Measurements from ENCODE around the gene RTTN. TPM values are rescaled to one million over a fixed set of nuclear protein-coding genes. Genes with fewer than 3 reads are reported as not detected.
"Not testable (repeated sequence)": the region's sequence is repeated elsewhere in the genome, so short reads cannot be mapped to it uniquely, and the experiment has no call there.

The RTTN gene
- total RNA-seq, 1 experiment from 2014 or later: 14.3 TPM

GRCh38 chr18:70246061-70246466, 40.6 kb upstream of the RTTN start:
- no peaks in the 10 kb centered on the region for H3K36me3 ChIP-seq (ENCODE audit: low read depth)
- no TSS peak for BruUV-seq (replicated peaks)
- H3K79me2 ChIP-seq (ENCODE audit: low read depth): no peaks in the 10 kb centered on the region
- H4K20me1 ChIP-seq (ENCODE audit: insufficient read depth): no peaks in the 10 kb centered on the region
- peaks cover 21% of the 10 kb centered on the region for H3K4me1 ChIP-seq (replicated peaks; ENCODE audit: insufficient read depth)
- H3K27me3 ChIP-seq (ENCODE audit: insufficient read depth, low read depth): no peaks in the 10 kb centered on the region
- intact Hi-C loops (cut with micrococcal nuclease; ENCODE audit: unreplicated experiment): no loop called here
- no peaks in the 10 kb centered on the region for H3K9me3 ChIP-seq (ENCODE audit: insufficient read depth, low read depth)
- no peak for TF ChIP-seq EZH2 (IDR thresholded peaks at IDR 0.05; ENCODE audit: low read depth)
- TF ChIP-seq, protein P1, sequence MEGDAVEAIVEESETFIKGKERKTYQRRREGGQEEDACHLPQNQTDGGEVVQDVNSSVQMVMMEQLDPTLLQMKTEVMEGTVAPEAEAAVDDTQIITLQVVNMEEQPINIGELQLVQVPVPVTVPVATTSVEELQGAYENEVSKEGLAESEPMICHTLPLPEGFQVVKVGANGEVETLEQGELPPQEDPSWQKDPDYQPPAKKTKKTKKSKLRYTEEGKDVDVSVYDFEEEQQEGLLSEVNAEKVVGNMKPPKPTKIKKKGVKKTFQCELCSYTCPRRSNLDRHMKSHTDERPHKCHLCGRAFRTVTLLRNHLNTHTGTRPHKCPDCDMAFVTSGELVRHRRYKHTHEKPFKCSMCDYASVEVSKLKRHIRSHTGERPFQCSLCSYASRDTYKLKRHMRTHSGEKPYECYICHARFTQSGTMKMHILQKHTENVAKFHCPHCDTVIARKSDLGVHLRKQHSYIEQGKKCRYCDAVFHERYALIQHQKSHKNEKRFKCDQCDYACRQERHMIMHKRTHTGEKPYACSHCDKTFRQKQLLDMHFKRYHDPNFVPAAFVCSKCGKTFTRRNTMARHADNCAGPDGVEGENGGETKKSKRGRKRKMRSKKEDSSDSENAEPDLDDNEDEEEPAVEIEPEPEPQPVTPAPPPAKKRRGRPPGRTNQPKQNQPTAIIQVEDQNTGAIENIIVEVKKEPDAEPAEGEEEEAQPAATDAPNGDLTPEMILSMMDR (conservative IDR thresholded peaks at IDR 0.05): no peak
- H3K4me3 ChIP-seq: no peak overlapping the region
- POLR2A ChIA-PET (ENCODE audit: unreplicated experiment): no interaction called here
- no peak overlapping the region for H2AFZ ChIP-seq
- no peaks in the 10 kb centered on the region for H3K9me2 ChIP-seq (ENCODE audit: insufficient read depth)
- CTCF ChIA-PET: no interaction called here
- no peak overlapping the region for H3K27ac ChIP-seq
- H3F3A ChIP-seq (ENCODE audit: insufficient read depth, low read depth): peaks cover 20% of the 10 kb centered on the region
- H3K4me2 ChIP-seq: no peak overlapping the region
- no peak for DNase-seq

DNA sequence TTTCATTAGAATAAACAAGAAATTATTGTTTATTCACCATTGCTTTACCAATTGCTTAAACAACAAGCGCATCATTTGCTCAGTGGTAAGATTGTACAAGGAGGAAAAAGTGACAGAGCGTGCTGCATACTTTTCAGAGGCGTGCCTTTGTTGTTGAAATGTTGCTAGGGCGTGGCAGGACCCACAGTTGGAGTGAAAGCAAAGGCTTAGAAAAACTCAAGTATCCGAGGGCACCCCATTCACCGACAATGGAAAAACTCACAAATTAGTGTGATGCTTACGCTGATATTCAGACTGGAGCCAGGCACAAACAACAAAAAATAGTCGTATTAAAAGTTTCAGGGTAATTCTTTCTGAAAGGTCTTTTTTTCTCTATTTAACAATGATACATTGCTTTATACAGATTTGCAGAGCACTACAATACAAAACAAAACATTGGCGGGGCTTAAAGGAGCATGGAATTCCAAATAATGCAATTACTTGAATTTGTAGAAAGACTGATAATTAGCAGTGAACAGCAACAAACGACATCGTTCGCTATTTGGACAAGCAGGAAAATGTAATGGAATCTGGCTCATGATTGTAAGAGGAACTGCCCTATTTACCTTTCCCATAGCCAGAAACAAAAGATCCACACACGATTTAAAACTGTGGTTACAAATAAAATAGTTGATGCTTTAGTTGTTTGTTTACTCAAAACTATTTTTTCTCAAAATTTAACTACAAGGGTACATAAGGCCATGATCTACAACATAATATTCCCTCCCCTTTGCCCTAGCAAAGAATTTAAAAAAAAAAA, 37.8 kb upstream of the RTTN start:
- H3K4me1 ChIP-seq (replicated peaks; ENCODE audit: insufficient read depth): peaks cover 21% of the 10 kb centered on the region
- DNase-seq: peak; percentile 65 to 89
- no peaks in the 10 kb centered on the region for H4K20me1 ChIP-seq (ENCODE audit: insufficient read depth)
- H3K27ac ChIP-seq: peak overlapping the region; percentile 97
- peak overlapping the region; percentile 86 for H3K4me2 ChIP-seq
- H3K27me3 ChIP-seq (ENCODE audit: insufficient read depth, low read depth): no peaks in the 10 kb centered on the region
- POLR2A ChIA-PET (ENCODE audit: unreplicated experiment): no interaction called here
- CTCF ChIA-PET: no interaction called here
- H3F3A ChIP-seq (ENCODE audit: insufficient read depth, low read depth): peaks cover 20% of the 10 kb centered on the region
- no peaks in the 10 kb centered on the region for H3K9me2 ChIP-seq (ENCODE audit: insufficient read depth)
- peak overlapping the region; percentile 70 for H2AFZ ChIP-seq
- H3K79me2 ChIP-seq (ENCODE audit: low read depth): no peaks in the 10 kb centered on the region
- H3K4me3 ChIP-seq: peak overlapping the region; percentile 47
- H3K36me3 ChIP-seq (ENCODE audit: low read depth): no peaks in the 10 kb centered on the region
- BruUV-seq (replicated peaks): TSS peak; percentile 94
- TF ChIP-seq, protein P1 (conservative IDR thresholded peaks at IDR 0.05): no peak
- no peak for TF ChIP-seq EZH2 (IDR thresholded peaks at IDR 0.05; ENCODE audit: low read depth)
- H3K9me3 ChIP-seq (ENCODE audit: insufficient read depth, low read depth): no peaks in the 10 kb centered on the region
- intact Hi-C loops (cut with micrococcal nuclease; ENCODE audit: unreplicated experiment): loop anchor here (1.0 to 2.0 kb wide), 4 partner anchors 33 to 179 kb away; partner anchors contain the start of genes RTTN and SOCS6

- H3K9me2 ChIP-seq (ENCODE audit: insufficient read depth); H3K36me3 ChIP-seq (ENCODE audit: low read depth); CTCF ChIA-PET; H3K27ac ChIP-seq; intact Hi-C loops (cut with micrococcal nuclease; ENCODE audit: unreplicated experiment); H4K20me1 ChIP-seq (ENCODE audit: insufficient read depth); H2AFZ ChIP-seq; H3K27me3 ChIP-seq (ENCODE audit: insufficient read depth, low read depth); POLR2A ChIA-PET (ENCODE audit: unreplicated experiment); BruUV-seq (replicated peaks); H3K9me3 ChIP-seq (ENCODE audit: insufficient read depth, low read depth); H3K79me2 ChIP-seq (ENCODE audit: low read depth); H3K4me2 ChIP-seq; H3F3A ChIP-seq (ENCODE audit: insufficient read depth, low read depth); H3K4me1 ChIP-seq (replicated peaks; ENCODE audit: insufficient read depth); H3K4me3 ChIP-seq: not testable (repeated sequence)
- peak in 1 of 2 experiments; percentile 5 for DNase-seq
Measured at GRCh38 chr18:70236921-70237320, 31.4 kb upstream of the RTTN start.

DNA sequence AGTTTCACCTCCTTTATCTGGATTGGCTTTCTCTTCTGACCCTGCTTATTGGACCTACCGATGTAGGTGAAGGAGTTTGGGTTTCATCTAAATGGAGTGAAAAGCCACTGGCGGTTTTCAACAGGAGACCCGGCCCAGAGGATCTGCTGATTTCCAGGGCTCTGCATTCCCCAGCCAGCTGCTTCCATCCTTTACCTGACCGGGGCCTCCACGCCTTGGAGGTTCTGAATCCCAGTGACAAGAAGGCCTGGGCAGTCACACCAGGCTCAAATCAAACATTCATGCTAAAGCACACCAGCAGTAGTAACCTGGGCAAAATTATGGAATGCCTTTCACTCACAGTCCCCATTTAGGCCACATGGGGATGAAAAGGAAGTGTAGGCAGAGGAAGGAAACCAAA, 30.0 kb upstream of the RTTN start:
- BruUV-seq (replicated peaks): no TSS peak
- Histone ChIP-seq H3K36me3 (ENCODE audit: low read depth) (no peaks in the 10 kb centered on the region), H3K4me2 (no peak overlapping the region), H3F3A (ENCODE audit: insufficient read depth, low read depth) (no peaks in the 10 kb centered on the region), H2AFZ (no peak overlapping the region), H3K4me3 (no peak overlapping the region), H3K79me2 (ENCODE audit: low read depth) (no peaks in the 10 kb centered on the region), H4K20me1 (ENCODE audit: insufficient read depth) (no peaks in the 10 kb centered on the region), H3K9me3 (ENCODE audit: insufficient read depth, low read depth) (no peaks in the 10 kb centered on the region), H3K9me2 (ENCODE audit: insufficient read depth) (no peaks in the 10 kb centered on the region), H3K27me3 (ENCODE audit: insufficient read depth, low read depth) (no peaks in the 10 kb centered on the region), H3K27ac (no peak overlapping the region), H3K4me1 (replicated peaks; ENCODE audit: insufficient read depth) (no peaks in the 10 kb centered on the region)
- no peak for TF ChIP-seq EZH2 (IDR thresholded peaks at IDR 0.05; ENCODE audit: low read depth)
- TF ChIP-seq, protein P1 (conservative IDR thresholded peaks at IDR 0.05): no peak
- POLR2A ChIA-PET (ENCODE audit: unreplicated experiment): no interaction called here
- CTCF ChIA-PET: no interaction called here
- intact Hi-C loops (cut with micrococcal nuclease; ENCODE audit: unreplicated experiment): no loop called here
- DNase-seq: no peak

Measured in PC-9 (cell line).